DOHH2 (cell line): ENCODE results near the gene ZNF683.

Experiments
- H3F3A ChIP-seq: fragments of 200-600 bp; sonication (generic), shearing (Covaris generic); 2 replicates; pipeline ENCODE4 v1.6.0; 2016; ENCODE audit warnings: antibody characterized with exemption, mild to moderate bottlenecking; ENCODE audit not compliant: control insufficient read depth, insufficient read depth
- H3K27ac ChIP-seq: fragments of 200-600 bp; sonication (generic); 2 replicates; pipeline ENCODE4 v1.5.1; 2014; ENCODE audit warnings: low read depth, mild to moderate bottlenecking, low read length, moderate library complexity
- H3K27me3 ChIP-seq: fragments of 200-600 bp; sonication (generic); 2 replicates; pipeline ENCODE4 v1.6.1; 2014; ENCODE audit warnings: mild to moderate bottlenecking, low read length, mixed read lengths; ENCODE audit not compliant: control insufficient read depth
- H3K36me3 ChIP-seq: fragments of 200-600 bp; sonication (generic); 2 replicates; pipeline ENCODE4 v1.6.1; 2014; ENCODE audit warnings: mild to moderate bottlenecking, low read length, moderate library complexity, mixed read lengths; ENCODE audit not compliant: control insufficient read depth
- H3K4me1 ChIP-seq: fragments of 200-600 bp; sonication (generic); 2 replicates; pipeline ENCODE4 v1.6.1; 2014; ENCODE audit warnings: mild to moderate bottlenecking, low read length, mixed read lengths; ENCODE audit not compliant: control insufficient read depth
- H3K4me2 ChIP-seq: fragments of 200-600 bp; sonication (generic); 2 replicates; pipeline ENCODE4 v1.6.0; 2014; ENCODE audit warnings: mild to moderate bottlenecking, low read length, moderate library complexity
- H3K4me3 ChIP-seq: fragments of 200-600 bp; sonication (generic); 2 replicates; pipeline ENCODE4 v1.5.1; 2014; ENCODE audit warnings: mild to moderate bottlenecking, low read length, mixed read lengths
- H3K79me2 ChIP-seq: fragments of 200-600 bp; sonication (generic); 2 replicates; pipeline ENCODE4 v1.6.1; 2014; ENCODE audit warnings: mild to moderate bottlenecking, low read length, mixed read lengths; ENCODE audit not compliant: control insufficient read depth
- H3K9me2 ChIP-seq: fragments of 200-600 bp; sonication (generic); replicated peaks from 2 replicates; pipeline ENCODE4 v1.6.1; 2014; ENCODE audit warnings: mild to moderate bottlenecking, low read length, mixed read lengths; ENCODE audit not compliant: control insufficient read depth
- H3K9me3 ChIP-seq: fragments of 200-600 bp; sonication (generic); 2 replicates; pipeline ENCODE4 v1.6.1; 2014; ENCODE audit warnings: antibody characterized with exemption, low read length, mixed read lengths; ENCODE audit not compliant: control insufficient read depth, insufficient read depth
- H4K20me1 ChIP-seq: fragments of 200-600 bp; sonication (generic); 2 replicates; pipeline ENCODE4 v1.6.0; 2014; ENCODE audit warnings: low read depth, mild to moderate bottlenecking, antibody characterized with exemption, low read length, moderate library complexity; ENCODE audit not compliant: control insufficient read depth, insufficient read depth
- EZH2phosphoT487 ChIP-seq: fragments of 200-600 bp; sonication (generic); IDR thresholded peaks from 2 replicates; pipeline ENCODE4 v1.6.1; 2017; ENCODE audit warnings: borderline replicate concordance, mild to moderate bottlenecking, antibody characterized with exemption, low read length, moderate library complexity, mixed read lengths
- TF ChIP-seq, protein P1 (sequence below): fragments of 200-600 bp; sonication (generic); IDR thresholded peaks from one replicate; pipeline ENCODE4 v1.5.1; 2014; ENCODE audit warnings: antibody characterized with exemption, mild to moderate bottlenecking, low read depth, low read length; ENCODE audit not compliant: poor library complexity, severe bottlenecking

The ZNF683 gene

DNA sequence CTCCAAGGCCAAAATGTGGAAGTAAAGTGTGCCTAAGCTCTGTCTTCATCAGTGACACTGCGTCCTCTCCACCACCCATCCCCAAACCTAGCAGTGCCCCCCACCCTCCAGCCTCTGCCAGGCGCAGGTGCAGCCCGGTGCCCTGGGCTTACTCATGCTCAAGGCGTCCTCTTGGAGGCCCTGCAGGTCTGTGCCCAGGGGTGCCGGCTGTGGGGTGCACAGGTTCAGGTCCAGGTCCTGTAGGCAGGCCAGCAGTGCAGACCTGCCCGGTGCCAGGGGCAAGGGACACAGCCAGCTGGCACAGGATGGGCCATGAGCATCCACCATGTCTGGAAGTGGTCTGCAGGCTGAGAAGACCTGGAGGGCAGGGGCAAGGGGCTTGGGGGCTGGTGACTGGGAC lies 5.1 kb downstream of the ZNF683 start:
- no peaks in the 10 kb centered on the region for H3K36me3 ChIP-seq
- no peak for TF ChIP-seq EZH2phosphoT487
- TF ChIP-seq, protein P1, sequence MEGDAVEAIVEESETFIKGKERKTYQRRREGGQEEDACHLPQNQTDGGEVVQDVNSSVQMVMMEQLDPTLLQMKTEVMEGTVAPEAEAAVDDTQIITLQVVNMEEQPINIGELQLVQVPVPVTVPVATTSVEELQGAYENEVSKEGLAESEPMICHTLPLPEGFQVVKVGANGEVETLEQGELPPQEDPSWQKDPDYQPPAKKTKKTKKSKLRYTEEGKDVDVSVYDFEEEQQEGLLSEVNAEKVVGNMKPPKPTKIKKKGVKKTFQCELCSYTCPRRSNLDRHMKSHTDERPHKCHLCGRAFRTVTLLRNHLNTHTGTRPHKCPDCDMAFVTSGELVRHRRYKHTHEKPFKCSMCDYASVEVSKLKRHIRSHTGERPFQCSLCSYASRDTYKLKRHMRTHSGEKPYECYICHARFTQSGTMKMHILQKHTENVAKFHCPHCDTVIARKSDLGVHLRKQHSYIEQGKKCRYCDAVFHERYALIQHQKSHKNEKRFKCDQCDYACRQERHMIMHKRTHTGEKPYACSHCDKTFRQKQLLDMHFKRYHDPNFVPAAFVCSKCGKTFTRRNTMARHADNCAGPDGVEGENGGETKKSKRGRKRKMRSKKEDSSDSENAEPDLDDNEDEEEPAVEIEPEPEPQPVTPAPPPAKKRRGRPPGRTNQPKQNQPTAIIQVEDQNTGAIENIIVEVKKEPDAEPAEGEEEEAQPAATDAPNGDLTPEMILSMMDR = no peak

DNA sequence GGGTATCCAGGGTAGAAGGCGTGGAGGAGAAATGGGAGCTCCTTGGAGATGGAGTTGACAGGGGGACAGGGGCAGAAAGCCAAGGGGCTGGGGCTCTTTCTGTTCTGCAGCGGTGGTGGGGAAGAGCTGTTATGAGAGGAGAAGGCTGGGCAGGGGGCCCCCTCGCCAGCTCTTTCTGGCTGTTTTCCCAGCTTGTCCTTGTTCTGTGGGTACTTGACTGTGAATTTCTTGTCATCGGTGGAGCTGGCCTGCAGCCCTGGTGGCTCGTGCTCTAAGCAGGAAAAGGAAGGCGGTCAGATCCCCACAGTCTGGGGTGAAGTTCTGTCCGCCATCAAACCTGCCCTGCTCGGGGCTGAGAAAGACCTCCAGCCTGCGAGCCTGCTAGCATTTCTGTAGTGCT lies 7.6 kb downstream of the ZNF683 start:
- no peaks in the 10 kb centered on the region for H4K20me1 ChIP-seq
- TF ChIP-seq, protein P1 = no peak
- TF ChIP-seq EZH2phosphoT487 = no peak
- H3K27me3 ChIP-seq = peaks cover 47% of the 10 kb centered on the region
- no peaks in the 10 kb centered on the region for H3K79me2 ChIP-seq
- no peaks in the 10 kb centered on the region for H3K9me2 ChIP-seq
- no peaks in the 10 kb centered on the region for H3K9me3 ChIP-seq
- H3K4me1 ChIP-seq = peaks cover 4% of the 10 kb centered on the region; the same call in 1 of the 2 replicates
- no peak overlapping the region for H3K4me2 ChIP-seq
- H3F3A ChIP-seq = no peaks in the 10 kb centered on the region
- no peak overlapping the region for H3K4me3 ChIP-seq
- H3K36me3 ChIP-seq = no peaks in the 10 kb centered on the region
- no peak overlapping the region for H3K27ac ChIP-seq

More for the DNA sequence above, 5.1 kb downstream of the ZNF683 start:
- Histone ChIP-seq H3K27ac (no peak overlapping the region), H3K4me1 (no peaks in the 10 kb centered on the region), H3F3A (no peaks in the 10 kb centered on the region), H4K20me1 (no peaks in the 10 kb centered on the region), H3K79me2 (no peaks in the 10 kb centered on the region), H3K27me3 (peaks cover 23% of the 10 kb centered on the region), H3K4me3 (no peak overlapping the region), H3K9me2 (no peaks in the 10 kb centered on the region), H3K9me3 (no peaks in the 10 kb centered on the region), H3K4me2 (no peak overlapping the region)

DNA sequence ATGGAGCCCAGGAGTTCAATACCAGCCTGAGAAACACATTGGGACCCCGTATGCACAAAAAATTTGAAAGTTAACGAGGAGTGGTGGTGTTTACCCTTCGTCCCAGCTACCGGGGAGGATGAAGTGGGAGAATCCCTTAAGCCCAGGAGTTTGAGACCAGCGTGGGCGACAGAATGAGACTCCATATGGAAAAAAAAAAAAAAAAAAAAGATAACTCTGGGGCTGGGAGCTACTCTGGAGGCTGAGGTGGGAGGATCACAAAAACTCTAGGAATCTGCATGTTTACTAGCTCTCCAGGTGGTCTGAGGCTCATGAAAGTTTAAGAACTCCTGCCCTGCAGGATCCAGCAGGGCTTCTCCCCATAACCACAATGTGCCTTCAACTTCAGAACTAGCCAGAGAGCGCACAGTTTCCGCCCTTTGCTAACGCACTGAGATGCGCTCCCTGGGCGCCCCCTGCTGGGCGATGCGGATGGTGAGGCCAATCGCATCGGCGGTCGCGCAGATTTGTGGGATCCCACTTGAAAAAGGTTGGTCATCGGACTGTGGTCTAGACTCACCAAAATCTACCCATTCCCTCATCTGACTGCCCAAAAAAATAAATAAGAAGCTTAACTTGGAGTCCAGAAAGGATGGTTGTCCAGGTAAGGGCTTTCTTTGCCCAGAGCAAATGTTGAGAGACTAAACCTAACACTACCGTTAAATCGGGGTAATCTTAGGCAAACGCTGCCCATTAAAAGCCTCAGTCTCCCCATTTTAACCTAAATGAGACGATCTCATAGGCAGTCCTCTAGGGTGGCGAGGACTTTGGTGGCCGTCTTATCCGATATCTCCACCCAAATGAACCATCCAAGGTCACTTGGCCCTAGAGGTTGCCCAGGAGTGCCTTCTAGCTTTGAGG lies 8.8 kb downstream of the ZNF683 start:
- Histone ChIP-seq H3K4me2 (no peak overlapping the region), H3K9me3 (no peaks in the 10 kb centered on the region), H3K27me3 (peaks cover 56% of the 10 kb centered on the region), H3K4me1 (peaks cover 4% of the 10 kb centered on the region; the same call in 1 of the 2 replicates), H4K20me1 (no peaks in the 10 kb centered on the region), H3K36me3 (no peaks in the 10 kb centered on the region), H3K27ac (no peak overlapping the region), H3K9me2 (no peaks in the 10 kb centered on the region), H3K4me3 (no peak overlapping the region), H3F3A (no peaks in the 10 kb centered on the region), H3K79me2 (no peaks in the 10 kb centered on the region)
- TF ChIP-seq, protein P1 = peak; percentile 98
- no peak for TF ChIP-seq EZH2phosphoT487
